CD4-positive, alpha-beta T cell treated with Interleukin-4 for 1 hour (primary cell): Measurements from ENCODE around the gene GRB14.
"Not testable (repeated sequence)": the region's sequence is repeated elsewhere in the genome, so short reads cannot be mapped to it uniquely, and the experiment has no call there.

ENCODE experiments used
- DNase-seq, 2 donors: peaks; one replicate each; pipeline ENCODE4 v3.0.0-alpha.2; 2020 to 2022

Gene GRB14

GRCh38 chr2:164554487-164554886 is 66.8 kb downstream of the GRB14 start:
- no peak for DNase-seq

GRCh38 chr2:164551519-164551918 is 69.8 kb downstream of the GRB14 start:
- DNase-seq, result no peak

GRCh38 chr2:164549705-164550104 is 71.6 kb downstream of the GRB14 start:
- DNase-seq, result not testable (repeated sequence)

GRCh38 chr2:164545484-164545883 is 75.8 kb downstream of the GRB14 start:
- no peak for DNase-seq

GRCh38 chr2:164542581-164543021 is 78.7 kb downstream of the GRB14 start:
- no peak for DNase-seq

DNA sequence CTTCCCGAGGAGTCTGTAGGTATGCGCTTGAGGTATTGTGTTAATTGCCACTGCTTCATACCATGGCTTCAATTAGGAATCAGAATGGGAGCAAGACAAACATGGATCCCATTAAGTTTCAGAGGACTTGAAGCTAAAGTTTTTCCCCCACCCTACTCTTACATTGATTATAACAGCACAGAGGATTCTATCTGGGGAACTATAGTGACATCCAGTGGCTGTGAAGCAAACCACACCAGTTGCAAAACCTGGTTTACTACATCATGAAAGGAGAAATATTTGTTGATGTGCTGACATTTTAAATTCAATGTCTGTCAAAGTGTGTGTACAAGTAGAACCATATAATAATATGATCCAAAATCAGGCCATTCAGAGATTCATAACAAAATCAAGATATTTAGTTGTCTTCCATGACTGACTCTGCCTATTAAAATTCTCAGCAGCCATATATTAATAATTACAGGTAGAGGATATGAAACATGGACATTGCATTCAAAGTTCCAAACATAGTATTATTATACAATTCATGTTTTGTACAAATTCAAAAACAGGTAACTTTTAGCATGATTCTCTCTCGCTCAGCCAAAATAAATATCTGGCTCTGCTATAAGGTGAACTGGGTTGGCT is 82.9 kb downstream of the GRB14 start:
- DNase-seq, result no peak

- DNase-seq, result no peak
Observed at GRCh38 chr2:164535280-164536025, 85.8 kb downstream of the GRB14 start.

- no peak for DNase-seq
Observed at GRCh38 chr2:164530464-164530863, 90.8 kb downstream of the GRB14 start.

GRCh38 chr2:164523726-164524125 is 97.6 kb downstream of the GRB14 start:
- no peak for DNase-seq

DNA sequence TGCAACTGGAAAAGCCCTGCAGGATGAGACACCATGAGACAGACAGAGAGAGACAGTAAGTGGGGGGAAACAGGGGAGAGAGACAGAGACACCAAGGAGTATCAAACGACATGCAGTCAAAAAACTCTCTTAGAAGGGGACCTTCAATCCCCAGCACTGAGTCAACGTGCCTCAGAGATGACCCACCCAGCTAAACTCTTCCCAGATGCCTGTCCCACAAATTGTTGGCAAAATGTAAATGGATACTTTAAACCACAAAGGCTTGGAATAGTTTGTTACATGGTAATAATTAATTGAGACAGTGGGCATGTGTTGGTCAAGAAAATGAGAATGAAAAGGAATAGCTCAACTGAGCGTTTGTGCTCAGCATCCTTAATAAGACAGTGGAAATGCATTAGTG is 98.3 kb downstream of the GRB14 start:
- DNase-seq, result no peak

DNA sequence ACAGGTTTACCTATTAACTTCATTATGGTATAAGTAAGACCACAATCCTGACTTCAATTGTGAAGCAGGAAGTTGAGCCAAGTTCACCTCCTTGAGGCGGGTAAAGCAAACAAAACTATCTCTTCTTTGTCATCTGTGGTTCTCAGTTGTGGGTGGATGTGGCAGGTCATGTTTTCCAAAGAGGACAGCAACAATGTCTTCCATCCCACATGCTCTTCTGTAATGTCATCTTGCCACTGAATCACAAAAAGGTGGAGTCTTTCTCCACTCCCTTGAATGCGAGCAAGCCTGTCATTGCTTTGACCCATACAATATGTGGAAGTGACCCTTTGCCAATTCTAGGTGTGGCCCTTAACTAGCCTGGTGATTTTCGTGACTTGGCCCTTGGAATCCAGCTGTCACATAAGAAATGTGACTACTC is 98.7 kb downstream of the GRB14 start:
- no peak for DNase-seq

DNA sequence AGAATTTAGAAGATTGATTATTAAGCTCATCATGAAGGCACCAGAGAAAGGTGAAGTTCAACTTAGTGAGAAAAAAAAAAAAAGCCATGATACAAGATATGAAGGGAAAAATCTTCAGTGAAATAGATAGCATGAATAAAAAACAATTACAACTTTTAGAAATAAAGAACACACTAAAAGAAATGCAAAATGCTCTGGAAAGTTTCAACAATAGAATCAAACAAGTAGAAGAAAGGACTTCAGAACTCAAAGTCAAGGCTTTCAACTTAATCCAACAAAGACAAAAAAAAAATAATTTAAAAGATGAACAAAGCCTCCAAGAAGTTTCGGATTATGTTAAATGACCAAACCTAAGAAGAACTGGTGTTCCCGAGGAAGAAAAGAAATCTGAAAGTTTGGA is 105.5 kb downstream of the GRB14 start:
- DNase-seq, result no peak

GRCh38 chr2:164515030-164515429 is 106.3 kb downstream of the GRB14 start:
- DNase-seq, result no peak

GRCh38 chr2:164514491-164514890 is 106.8 kb downstream of the GRB14 start:
- DNase-seq, result no peak

- no peak for DNase-seq
Observed at GRCh38 chr2:164512871-164513270, 108.4 kb downstream of the GRB14 start.

DNA sequence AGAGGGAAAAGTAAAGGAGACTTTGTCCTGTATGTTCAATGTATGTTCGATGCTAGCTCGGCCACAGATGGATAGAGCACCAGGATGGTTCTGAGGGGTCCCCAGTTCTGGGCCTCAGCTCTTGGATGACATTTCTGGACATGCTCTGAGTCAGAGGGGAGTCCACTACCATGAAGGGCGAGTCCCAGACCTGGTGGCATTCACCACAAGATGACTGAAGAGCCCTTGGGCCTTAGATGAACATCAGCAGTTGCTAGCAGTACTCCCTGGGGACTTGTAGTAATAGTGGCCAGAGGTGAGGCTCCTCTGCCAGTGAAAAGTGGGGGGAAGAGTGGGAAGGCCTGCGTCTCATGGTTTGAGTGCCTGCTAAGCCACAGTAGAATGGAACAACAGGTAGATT is 109.5 kb downstream of the GRB14 start:
- no peak for DNase-seq

DNA sequence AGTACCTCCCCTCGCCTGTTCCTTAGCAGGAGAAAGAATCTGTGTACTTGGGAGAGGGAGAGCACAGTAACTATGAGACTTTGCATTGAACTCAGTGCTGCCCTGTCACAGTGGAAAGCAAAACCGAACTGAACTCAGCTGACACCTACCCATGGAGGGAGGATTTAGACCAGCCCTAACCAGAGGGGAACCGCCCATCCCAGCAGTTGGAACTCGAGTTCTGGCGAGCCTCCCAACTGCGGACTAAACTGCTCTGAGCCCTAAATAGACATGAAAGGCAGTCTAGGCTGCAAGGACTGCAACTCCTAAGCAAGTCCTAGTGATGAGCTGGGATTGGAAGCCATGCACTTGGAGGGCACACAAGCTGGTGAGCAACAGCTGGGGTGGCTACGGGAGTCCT is 110.4 kb downstream of the GRB14 start:
- no peak for DNase-seq

DNA sequence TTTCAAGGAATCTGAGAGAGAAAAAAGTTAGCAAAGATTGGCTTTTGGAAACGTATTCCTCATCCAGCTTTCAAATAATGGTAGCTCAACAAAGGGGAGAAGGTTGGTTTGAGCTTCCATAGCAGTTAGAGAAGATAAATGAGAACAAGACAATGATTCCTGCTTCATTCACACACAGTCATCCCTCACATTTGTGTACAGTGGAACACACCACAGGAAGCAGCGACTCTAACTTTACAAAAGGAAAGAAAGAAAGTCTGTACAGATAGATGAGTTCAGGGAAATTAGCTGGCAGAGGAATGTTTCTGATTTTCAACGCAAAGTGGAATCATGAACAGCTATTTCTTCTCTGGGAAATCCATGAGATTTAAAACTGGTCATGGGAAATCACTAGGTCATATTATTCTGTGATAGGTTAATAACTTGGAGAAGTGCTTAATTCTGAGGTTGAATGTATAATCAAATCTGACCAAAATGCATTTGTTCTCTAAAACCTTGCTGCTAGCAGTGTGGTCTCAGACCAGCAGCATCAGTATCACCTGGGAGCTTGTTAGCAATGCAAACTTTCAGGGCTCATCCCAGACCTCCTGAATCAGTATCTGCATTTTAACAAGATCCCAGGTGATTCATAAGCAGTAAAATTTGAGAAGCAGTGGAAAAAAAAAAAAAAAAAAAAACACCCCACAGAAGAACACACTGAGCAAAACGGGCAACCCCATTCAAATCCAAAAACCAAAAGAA is 112.0 kb downstream of the GRB14 start:
- no peak for DNase-seq

GRCh38 chr2:164504253-164504652 is 117.0 kb downstream of the GRB14 start:
- DNase-seq, result no peak

DNA sequence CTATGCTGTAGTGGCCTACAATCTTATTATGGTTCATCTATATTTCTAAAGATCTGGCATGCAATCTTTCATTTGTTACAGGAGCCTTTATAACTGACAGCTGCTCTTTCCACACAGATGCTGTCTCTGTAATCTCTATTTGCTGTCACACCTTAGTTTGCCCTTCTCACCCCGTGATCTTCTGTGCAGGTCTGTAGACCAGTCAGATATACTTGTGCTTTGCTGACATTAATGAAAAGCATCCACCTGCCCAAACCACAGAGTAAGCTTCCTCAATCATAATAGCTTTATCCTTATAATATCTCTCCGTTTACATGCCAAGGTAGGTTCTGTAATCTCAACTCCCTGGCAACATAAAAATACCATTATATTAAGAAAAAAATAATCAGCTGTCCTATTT is 122.4 kb downstream of the GRB14 start:
- no peak for DNase-seq

DNA sequence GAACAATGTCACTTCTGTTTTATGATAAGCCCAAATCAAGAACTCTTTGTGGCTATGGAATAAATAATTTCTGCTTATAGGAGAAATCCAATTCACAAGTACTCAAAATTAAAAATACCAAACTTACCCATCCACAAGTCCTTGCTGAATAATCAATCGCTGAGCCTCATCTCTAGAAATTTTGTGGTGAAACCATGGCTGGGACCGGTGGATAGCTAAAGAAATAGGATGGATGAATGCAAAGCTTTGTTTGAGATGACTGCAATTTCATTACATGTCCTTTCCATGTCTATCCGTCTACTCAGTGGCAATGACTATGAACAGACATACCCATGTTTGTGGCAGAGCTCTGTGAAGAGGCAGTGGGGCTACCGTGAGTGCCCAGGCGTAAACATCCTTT is 124.4 kb downstream of the GRB14 start:
- DNase-seq, result no peak

GRCh38 chr2:164496421-164496820 is 124.9 kb downstream of the GRB14 start:
- DNase-seq, result no peak

GRCh38 chr2:164495491-164496223 is 125.6 kb downstream of the GRB14 start:
- no peak for DNase-seq
